GM19099 (cell line): Measurements from ENCODE around the gene CA11.

Source experiments
- POLR2A ChIP-seq: IDR thresholded peaks from 3 replicates; pipeline ENCODE4 v1.6.1; 2011; ENCODE audit warnings: low read depth; ENCODE audit not compliant: insufficient read length; ENCODE audit errors: extremely low read depth

Gene CA11

GRCh38 chr19:48635966-48636858, 9.8 kb downstream of the CA11 start:
- TF ChIP-seq POLR2A = no peak

GRCh38 chr19:48635263-48635965, 10.6 kb downstream of the CA11 start:
- peak; percentile 52 for TF ChIP-seq POLR2A

- TF ChIP-seq POLR2A = peak; percentile 62
Measured at GRCh38 chr19:48634424-48635262, 11.3 kb downstream of the CA11 start.

GRCh38 chr19:48634036-48634342, 12.0 kb downstream of the CA11 start:
- no peak for TF ChIP-seq POLR2A

GRCh38 chr19:48633148-48634035, 12.6 kb downstream of the CA11 start:
- no peak for TF ChIP-seq POLR2A

- no peak for TF ChIP-seq POLR2A
Measured at GRCh38 chr19:48632692-48633147, 13.3 kb downstream of the CA11 start.

- TF ChIP-seq POLR2A = no peak
Measured at GRCh38 chr19:48631225-48631624, 14.8 kb downstream of the CA11 start.

GRCh38 chr19:48630296-48631063, 15.5 kb downstream of the CA11 start:
- TF ChIP-seq POLR2A = no peak

GRCh38 chr19:48629599-48630295, 16.2 kb downstream of the CA11 start:
- no peak for TF ChIP-seq POLR2A

GRCh38 chr19:48629297-48629598, 16.7 kb downstream of the CA11 start:
- TF ChIP-seq POLR2A = no peak

GRCh38 chr19:48628486-48629296, 17.3 kb downstream of the CA11 start:
- no peak for TF ChIP-seq POLR2A

GRCh38 chr19:48627865-48628314, 18.1 kb downstream of the CA11 start:
- TF ChIP-seq POLR2A = no peak
